Activated T-helper 17 cell treated with anti-CD3 and anti-CD28 coated beads, Interleukin-2, amount 50 U/mL, for 72 hours (primary cell): Measurements from ENCODE around the gene ZNF615. TPM values are rescaled to one million over a fixed set of nuclear protein-coding genes. Genes with fewer than 3 reads are reported as not detected.
"Not testable (repeated sequence)": the region's sequence is repeated elsewhere in the genome, so short reads cannot be mapped to it uniquely, and the experiment has no call there.

ENCODE experiments used
- ATAC-seq: fragments of 150-1000 bp; cut with Tn5 transposase; replicated peaks from 2 replicates; pipeline ENCODE4 v1.10.0; 2021; ENCODE audit warnings: mild to moderate bottlenecking, moderate library complexity
- H3K27ac Mint-ChIP-seq: one replicate; pipeline ENCODE4 v1.8.0; 2022; ENCODE audit warnings: mixed read lengths
- H3K27me3 Mint-ChIP-seq: one replicate; pipeline ENCODE4 v1.8.0; 2022; ENCODE audit warnings: mixed read lengths
- H3K36me3 Mint-ChIP-seq: one replicate; pipeline ENCODE4 v1.8.0; 2022; ENCODE audit warnings: low read depth, mild to moderate bottlenecking, mixed read lengths
- H3K4me1 Mint-ChIP-seq: one replicate; pipeline ENCODE4 v1.8.0; 2022; ENCODE audit warnings: mixed read lengths
- H3K4me3 Mint-ChIP-seq: one replicate; pipeline ENCODE4 v1.8.0; 2022; ENCODE audit warnings: mild to moderate bottlenecking, mixed read lengths
- H3K9me3 Mint-ChIP-seq: one replicate; pipeline ENCODE4 v1.8.0; 2022; ENCODE audit warnings: mixed read lengths
- total RNA-seq, 2 donors: library from RNA; stranded (reverse); gene quantifications; one replicate each; pipeline ENCODE4 v1.2.3, GENCODE V29; 2022

ZNF615 gene
- 10 to 100 TPM in 1 of 2 donors, 1 to 10 TPM in 1; 5.9 to 15.2 TPM for total RNA-seq

- Mint-ChIP-seq H3K4me1 (peaks cover 9% of the 10 kb centered on the region), H3K27ac (peak within 1 kb of the TSS; percentile 94), H3K36me3 (peaks cover 33% of the 10 kb centered on the region), H3K27me3 (no peaks in the 10 kb centered on the region), H3K9me3 (peaks cover 10% of the 10 kb centered on the region), H3K4me3 (peak within 1 kb of the TSS; percentile 91)
- ATAC-seq: peak; percentile 98
Observed at GRCh38 chr19:52007806-52008557, at the start of gene ZNF615. Gene ZNF615 (minus strand): TSS chr19:52008211. CDS start chr19:52003711, 4,500 bp downstream.

- not testable (repeated sequence) for H3K27ac Mint-ChIP-seq, H3K4me1 Mint-ChIP-seq, H3K27me3 Mint-ChIP-seq, H3K4me3 Mint-ChIP-seq, ATAC-seq
- H3K36me3 Mint-ChIP-seq: peaks cover 37% of the 10 kb centered on the region
- H3K9me3 Mint-ChIP-seq: peaks cover 38% of the 10 kb centered on the region
Observed at GRCh38 chr19:52056480-52056879, 48.5 kb upstream of the ZNF615 start.

- H3K9me3 Mint-ChIP-seq: peaks cover 32% of the 10 kb centered on the region
- H3K4me1 Mint-ChIP-seq: peaks cover 15% of the 10 kb centered on the region
- not testable (repeated sequence) for H3K27me3 Mint-ChIP-seq, H3K4me3 Mint-ChIP-seq, ATAC-seq, H3K27ac Mint-ChIP-seq
- peaks cover 61% of the 10 kb centered on the region for H3K36me3 Mint-ChIP-seq
Observed at GRCh38 chr19:52051736-52052135, 43.7 kb upstream of the ZNF615 start.

GRCh38 chr19:52048555-52049501 lies 40.8 kb upstream of the ZNF615 start, which contains the start of gene ZNF432:
Gene ZNF432 (minus strand): TSS chr19:52048838. CDS start chr19:52046868, 1,970 bp downstream.
- H3K9me3 Mint-ChIP-seq: peaks cover 27% of the 10 kb centered on the region
- peak; percentile 93 for ATAC-seq

GRCh38 chr19:52039169-52039568 lies 31.2 kb upstream of the ZNF615 start:
- H3K27ac Mint-ChIP-seq: no peak overlapping the region
- peaks cover 3% of the 10 kb centered on the region for H3K4me1 Mint-ChIP-seq
- peaks cover 99% of the 10 kb centered on the region for H3K36me3 Mint-ChIP-seq
- no peaks in the 10 kb centered on the region for H3K27me3 Mint-ChIP-seq
- peaks cover 20% of the 10 kb centered on the region for H3K9me3 Mint-ChIP-seq
- H3K4me3 Mint-ChIP-seq: no peak overlapping the region
- ATAC-seq: no peak

More at GRCh38 chr19:52048555-52049501, 40.8 kb upstream of the ZNF615 start, which contains the start of gene ZNF432:
- H3K27ac Mint-ChIP-seq: peak within 1 kb of the TSS; percentile 96
- H3K4me1 Mint-ChIP-seq: peaks cover 19% of the 10 kb centered on the region
- peaks cover 71% of the 10 kb centered on the region for H3K36me3 Mint-ChIP-seq
- H3K27me3 Mint-ChIP-seq: no peaks in the 10 kb centered on the region
- peak within 1 kb of the TSS; percentile 90 for H3K4me3 Mint-ChIP-seq

- Mint-ChIP-seq H3K27me3 (no peaks in the 10 kb centered on the region), H3K27ac (no peak overlapping the region), H3K36me3 (peaks cover 65% of the 10 kb centered on the region)
Observed at GRCh38 chr19:52034051-52034728, 26.2 kb upstream of the ZNF615 start.

GRCh38 chr19:52028780-52029123 lies 20.7 kb upstream of the ZNF615 start:
- Mint-ChIP-seq H3K9me3 (peaks cover 23% of the 10 kb centered on the region), H3K27ac (peak overlapping the region; percentile 95), H3K4me1 (no peaks in the 10 kb centered on the region), H3K27me3 (no peaks in the 10 kb centered on the region), H3K36me3 (peaks cover 46% of the 10 kb centered on the region), H3K4me3 (peak overlapping the region; percentile 97)
- ATAC-seq: peak; percentile 20

More at GRCh38 chr19:52034051-52034728, 26.2 kb upstream of the ZNF615 start:
- H3K4me1 Mint-ChIP-seq: no peaks in the 10 kb centered on the region
- no peak overlapping the region for H3K4me3 Mint-ChIP-seq
- ATAC-seq: no peak
- H3K9me3 Mint-ChIP-seq: peaks cover 26% of the 10 kb centered on the region

GRCh38 chr19:52028027-52028779 lies 20.2 kb upstream of the ZNF615 start, which contains the start of gene ZNF614:
Gene ZNF614 (minus strand): TSS chr19:52028379. CDS start chr19:52025745, 2,634 bp downstream.
- ATAC-seq: peak; percentile 97
- peak within 1 kb of the TSS; percentile 97 for H3K4me3 Mint-ChIP-seq
- H3K4me1 Mint-ChIP-seq: no peaks in the 10 kb centered on the region
- peak within 1 kb of the TSS; percentile 95 for H3K27ac Mint-ChIP-seq
- peaks cover 21% of the 10 kb centered on the region for H3K9me3 Mint-ChIP-seq
- H3K27me3 Mint-ChIP-seq: no peaks in the 10 kb centered on the region
- peaks cover 47% of the 10 kb centered on the region for H3K36me3 Mint-ChIP-seq

- not testable (repeated sequence) for H3K27me3 Mint-ChIP-seq, H3K27ac Mint-ChIP-seq, ATAC-seq, H3K4me1 Mint-ChIP-seq
- Mint-ChIP-seq H3K36me3 (peaks cover 57% of the 10 kb centered on the region), H3K4me3 (peak overlapping the region; percentile 97), H3K9me3 (peaks cover 22% of the 10 kb centered on the region)
Observed at GRCh38 chr19:52026255-52026990, 18.4 kb upstream of the ZNF615 start.

GRCh38 chr19:52024478-52024877 lies 16.5 kb upstream of the ZNF615 start:
- Mint-ChIP-seq H3K9me3 (peaks cover 30% of the 10 kb centered on the region), H3K36me3 (peaks cover 77% of the 10 kb centered on the region)
- H3K4me3 Mint-ChIP-seq, H3K27me3 Mint-ChIP-seq, ATAC-seq, H3K4me1 Mint-ChIP-seq, H3K27ac Mint-ChIP-seq: not testable (repeated sequence)

- H3K4me3 Mint-ChIP-seq: no peak overlapping the region
- no peaks in the 10 kb centered on the region for H3K27me3 Mint-ChIP-seq
- peaks cover 35% of the 10 kb centered on the region for H3K9me3 Mint-ChIP-seq
- H3K27ac Mint-ChIP-seq: no peak overlapping the region
- ATAC-seq: no peak
- peaks cover 92% of the 10 kb centered on the region for H3K36me3 Mint-ChIP-seq
- no peaks in the 10 kb centered on the region for H3K4me1 Mint-ChIP-seq
Observed at GRCh38 chr19:52022193-52022592, 14.2 kb upstream of the ZNF615 start.

GRCh38 chr19:52020506-52020905 lies 12.5 kb upstream of the ZNF615 start:
- Mint-ChIP-seq H3K4me3 (no peak overlapping the region), H3K4me1 (no peaks in the 10 kb centered on the region), H3K27me3 (no peaks in the 10 kb centered on the region), H3K27ac (no peak overlapping the region), H3K9me3 (peaks cover 40% of the 10 kb centered on the region), H3K36me3 (peaks cover 99% of the 10 kb centered on the region)
- no peak for ATAC-seq

- H3K9me3 Mint-ChIP-seq: peaks cover 9% of the 10 kb centered on the region
Observed at GRCh38 chr19:52010674-52011073, 2.7 kb upstream of the ZNF615 start.

More at GRCh38 chr19:52010674-52011073, 2.7 kb upstream of the ZNF615 start:
- Mint-ChIP-seq H3K27ac (no peak overlapping the region), H3K4me3 (no peak overlapping the region), H3K27me3 (no peaks in the 10 kb centered on the region), H3K36me3 (peaks cover 23% of the 10 kb centered on the region), H3K4me1 (peaks cover 9% of the 10 kb centered on the region)
- ATAC-seq: no peak
